ENCODE results near the gene RPL12.

RPL12 gene

DNA sequence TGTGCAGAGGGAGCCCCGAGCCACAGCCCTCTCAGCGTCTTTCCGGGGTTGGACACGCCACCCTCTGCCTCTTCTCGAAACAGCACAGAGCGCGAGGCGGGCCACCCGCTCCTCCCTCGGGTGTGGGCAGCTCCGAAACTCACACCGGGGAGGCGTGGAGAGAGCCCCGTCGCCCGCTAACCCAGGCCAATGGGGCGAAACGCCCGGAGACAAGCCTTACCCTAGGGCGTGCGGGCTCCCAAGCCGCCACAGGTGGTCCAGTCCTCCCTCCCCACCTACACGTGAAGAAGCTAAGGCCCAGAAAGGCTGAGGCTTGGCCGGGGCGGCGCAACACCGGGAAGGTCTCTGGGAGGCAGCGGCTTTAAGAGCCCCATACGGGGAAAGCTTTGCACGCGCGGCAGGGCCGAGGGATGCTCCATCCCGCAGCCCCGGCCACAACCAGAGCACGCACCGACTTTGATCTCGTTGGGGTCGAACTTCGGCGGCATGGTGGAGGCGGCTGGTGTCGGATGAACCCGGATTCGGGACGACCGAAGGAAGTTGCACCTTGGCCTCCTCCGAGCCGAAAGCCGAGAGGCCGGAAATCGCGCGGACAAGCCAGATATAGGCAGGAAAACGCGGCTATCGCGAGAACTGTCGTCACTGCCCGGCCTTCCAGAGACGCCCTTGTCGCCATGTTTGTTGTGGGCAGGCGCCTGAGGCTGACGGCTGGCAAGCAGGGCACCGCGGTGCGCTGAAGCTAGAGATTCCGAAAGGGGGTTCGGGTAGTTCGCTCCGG is at the start of gene RPL12, which contains the start of gene LRSAM1:
Gene RPL12, minus strand, starts transcription at position 577 of the 778 bp plus-strand sequence. Its CDS starts 89 bp downstream, at position 488.
Gene LRSAM1, plus strand, starts transcription at position 681 of the 778 bp plus-strand sequence. CDS start 3,018 bp downstream, outside the sequence.
- DNase-seq = peak; percentile 85

- no peak for DNase-seq
Measured at GRCh38 chr9:127500862-127501261, 49.7 kb upstream of the RPL12 start.

DNA sequence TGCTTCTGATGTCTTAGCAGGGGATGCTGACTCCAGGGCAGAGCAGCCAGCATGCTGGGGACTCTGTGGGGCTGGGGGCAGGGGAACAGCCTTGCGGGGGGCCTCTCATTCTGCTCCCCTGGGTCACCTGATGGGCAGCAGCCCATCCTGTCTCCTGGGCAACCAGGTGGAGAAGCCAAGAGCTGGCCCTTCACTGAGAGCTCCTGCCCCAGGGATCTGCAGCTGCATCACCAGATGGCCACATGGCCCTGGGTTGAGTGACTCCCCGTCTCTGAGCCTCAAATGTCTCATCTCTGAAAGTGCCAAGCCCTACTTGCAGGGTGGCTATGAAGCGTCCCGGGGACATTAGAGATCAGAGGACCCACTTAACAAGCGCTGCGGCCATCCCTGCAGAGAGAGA is 49.2 kb upstream of the RPL12 start:
- DNase-seq = no peak

GRCh38 chr9:127498298-127498697 is 47.1 kb upstream of the RPL12 start:
- DNase-seq = no peak

GRCh38 chr9:127497656-127498290 is 46.6 kb upstream of the RPL12 start:
- no peak for DNase-seq

GRCh38 chr9:127496974-127497373 is 45.8 kb upstream of the RPL12 start:
- DNase-seq = no peak

DNA sequence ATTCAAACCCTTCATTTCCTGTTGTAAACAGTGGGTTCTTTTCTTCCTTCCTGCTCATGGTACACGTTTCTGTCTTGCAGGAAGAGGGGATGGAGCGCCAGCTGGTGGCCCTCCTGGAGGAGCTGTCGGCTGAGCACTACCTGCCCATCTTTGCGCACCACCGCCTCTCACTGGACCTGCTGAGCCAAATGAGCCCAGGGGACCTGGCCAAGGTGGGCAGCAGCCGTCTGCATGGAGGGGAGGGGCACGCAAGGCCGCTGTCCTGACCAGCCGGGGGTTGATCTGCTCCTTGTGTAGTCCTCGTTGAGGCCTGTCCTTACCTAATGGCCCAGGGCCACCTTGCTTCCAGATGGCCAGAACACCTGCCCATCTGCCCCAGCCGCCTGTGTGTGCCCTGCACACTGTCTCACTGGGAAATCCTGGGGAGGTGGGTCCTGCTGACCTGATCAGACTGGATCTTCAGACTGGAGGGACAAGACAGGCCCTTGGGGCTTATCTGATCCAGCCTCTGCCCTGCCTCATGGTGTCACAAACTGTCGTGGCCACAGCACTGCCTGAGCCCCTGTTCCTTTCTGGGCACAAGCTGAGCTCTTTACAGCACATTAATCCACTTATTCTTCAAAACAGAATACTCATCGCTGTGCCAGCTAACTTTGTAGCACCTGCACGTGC is 44.8 kb upstream of the RPL12 start:
- no peak for DNase-seq

- no peak for DNase-seq
Measured at GRCh38 chr9:127494304-127494702, 43.1 kb upstream of the RPL12 start.

GRCh38 chr9:127493592-127494303 is 42.5 kb upstream of the RPL12 start:
- DNase-seq = no peak

DNA sequence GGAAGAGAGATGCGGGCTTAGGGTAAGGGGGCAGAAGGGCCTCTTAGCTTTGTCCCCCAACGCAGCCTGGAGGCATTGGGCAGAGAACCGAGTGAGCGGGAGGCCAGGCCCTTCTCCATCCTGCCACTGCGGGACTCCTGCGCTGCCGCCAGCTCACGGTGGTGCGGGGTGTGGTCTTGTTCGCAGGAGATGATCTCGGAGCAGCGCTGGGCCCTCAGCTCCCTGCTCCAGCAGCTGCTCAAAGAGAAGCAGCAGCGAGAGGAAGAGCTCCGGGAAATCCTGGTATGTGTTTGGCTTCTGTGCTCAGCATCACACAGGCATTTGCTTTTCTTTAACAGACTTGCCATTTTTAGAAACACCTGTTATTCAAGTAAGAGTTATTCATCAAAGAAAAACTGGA is 41.4 kb upstream of the RPL12 start:
- no peak for DNase-seq

GRCh38 chr9:127491516-127491915 is 40.3 kb upstream of the RPL12 start:
- no peak for DNase-seq

DNA sequence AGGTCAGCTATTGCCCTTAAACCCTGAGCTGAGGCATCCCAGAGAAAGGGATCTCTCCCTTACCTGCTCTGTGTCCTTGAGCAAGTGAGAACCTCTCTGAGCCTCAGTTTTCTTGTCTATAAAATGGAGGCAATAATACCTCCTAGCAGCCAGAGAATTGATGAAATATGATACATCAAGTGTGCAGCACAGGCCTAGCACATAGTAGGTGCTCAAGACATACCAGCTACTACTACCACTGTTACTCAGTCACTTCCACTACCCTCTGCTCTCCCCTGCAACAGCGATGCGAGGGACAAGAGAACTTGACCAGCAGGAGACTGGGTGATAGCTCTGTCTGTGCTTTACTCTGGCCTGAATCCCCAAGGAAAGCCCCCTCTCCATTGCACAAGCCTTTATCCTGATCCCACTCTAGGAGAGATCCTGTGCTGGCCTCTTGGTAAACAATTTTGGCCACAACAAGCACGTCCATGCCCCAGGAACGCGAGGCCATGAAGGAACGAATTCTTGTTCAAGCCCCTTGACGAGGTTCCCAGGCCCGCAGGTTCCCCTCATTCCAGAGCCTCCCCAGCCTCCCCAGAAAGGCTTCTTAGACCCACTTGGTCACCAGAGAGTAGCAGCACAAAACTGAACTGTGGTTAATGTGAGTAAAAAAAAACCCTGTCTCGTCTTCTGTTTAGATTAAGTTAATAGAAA is 39.5 kb upstream of the RPL12 start:
- no peak for DNase-seq

DNA sequence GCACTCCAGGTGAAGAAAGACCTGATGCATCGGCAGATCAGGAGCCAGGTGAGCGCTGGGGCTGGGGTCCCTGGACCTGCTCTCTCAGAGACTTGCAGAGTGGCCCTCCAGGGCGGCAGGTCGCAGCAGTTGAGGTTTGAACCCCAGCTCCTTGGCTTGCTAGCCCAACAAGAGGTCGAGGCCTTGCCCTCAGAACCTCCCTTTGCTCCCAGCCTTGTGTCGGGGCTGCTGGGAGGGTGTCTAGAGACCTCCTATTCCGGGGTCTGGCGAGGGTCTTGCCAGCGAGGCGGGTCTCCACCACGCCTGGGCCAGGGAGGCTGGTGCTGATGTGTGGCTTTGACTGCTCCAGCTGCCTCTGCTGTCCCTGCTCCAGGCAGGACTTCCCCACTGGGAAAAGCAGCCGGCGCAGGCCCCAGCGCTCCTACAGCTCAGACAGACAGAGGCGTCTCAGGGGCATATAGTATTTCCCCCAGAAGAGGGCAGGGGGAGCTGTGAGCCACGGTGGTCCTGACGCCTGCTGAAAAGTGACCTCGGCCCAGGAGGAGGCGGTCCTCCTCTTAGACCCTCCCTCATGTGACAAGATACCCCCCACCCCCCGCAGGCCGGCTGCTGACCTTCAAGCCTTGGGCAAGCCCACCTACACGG is 38.4 kb upstream of the RPL12 start:
- DNase-seq = no peak

- no peak for DNase-seq
Measured at GRCh38 chr9:127488946-127489345, 37.7 kb upstream of the RPL12 start.

- DNase-seq = no peak
Measured at GRCh38 chr9:127485995-127486394, 34.8 kb upstream of the RPL12 start.

GRCh38 chr9:127482662-127483061 is 31.5 kb upstream of the RPL12 start:
- no peak for DNase-seq

DNA sequence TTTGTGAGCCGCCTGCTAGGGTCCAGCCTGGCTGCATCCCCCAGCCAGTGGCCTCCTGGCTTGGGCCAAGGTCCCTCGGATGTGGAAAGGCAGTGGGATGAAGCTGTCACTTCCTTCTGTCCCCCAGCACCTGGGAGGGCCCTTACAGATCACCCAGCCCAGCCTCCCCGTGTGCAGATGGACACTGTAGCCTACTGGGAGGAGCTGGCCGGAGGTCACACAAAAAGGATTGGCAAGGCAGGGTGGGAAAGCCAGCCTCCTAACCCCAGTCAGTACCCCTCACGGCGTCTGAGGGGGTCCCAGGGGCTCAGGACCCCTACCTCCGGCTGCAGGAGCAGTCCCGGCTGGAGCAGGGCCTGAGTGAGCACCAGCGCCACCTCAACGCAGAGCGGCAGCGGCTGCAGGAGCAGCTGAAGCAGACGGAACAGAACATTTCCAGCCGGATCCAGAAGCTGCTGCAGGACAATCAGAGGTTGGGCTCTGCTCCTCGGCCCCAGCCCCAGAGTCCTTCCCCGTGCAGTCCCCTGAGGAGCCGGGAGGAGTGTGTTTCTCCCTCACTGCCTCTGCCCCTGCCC is 28.4 kb upstream of the RPL12 start:
- no peak for DNase-seq

DNA sequence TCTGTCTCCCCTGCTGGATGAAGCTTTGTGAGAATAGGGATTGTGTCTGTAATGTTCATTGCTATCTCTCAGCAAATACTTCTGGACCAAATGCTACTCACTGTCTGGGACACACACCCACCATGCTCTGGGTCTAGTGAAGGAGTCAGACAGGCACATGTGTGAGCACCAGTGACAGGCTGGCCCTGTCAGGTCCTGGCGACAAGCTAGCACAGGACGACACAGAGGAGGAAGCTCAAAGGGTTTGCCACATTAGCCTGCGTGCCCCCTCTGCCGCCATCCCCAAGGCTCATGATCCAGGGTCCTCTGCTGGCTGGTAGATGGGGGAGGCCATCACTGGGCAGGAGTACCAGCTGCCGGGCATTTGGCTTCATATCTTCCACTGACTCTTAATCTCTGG is 23.4 kb upstream of the RPL12 start:
- no peak for DNase-seq

DNA sequence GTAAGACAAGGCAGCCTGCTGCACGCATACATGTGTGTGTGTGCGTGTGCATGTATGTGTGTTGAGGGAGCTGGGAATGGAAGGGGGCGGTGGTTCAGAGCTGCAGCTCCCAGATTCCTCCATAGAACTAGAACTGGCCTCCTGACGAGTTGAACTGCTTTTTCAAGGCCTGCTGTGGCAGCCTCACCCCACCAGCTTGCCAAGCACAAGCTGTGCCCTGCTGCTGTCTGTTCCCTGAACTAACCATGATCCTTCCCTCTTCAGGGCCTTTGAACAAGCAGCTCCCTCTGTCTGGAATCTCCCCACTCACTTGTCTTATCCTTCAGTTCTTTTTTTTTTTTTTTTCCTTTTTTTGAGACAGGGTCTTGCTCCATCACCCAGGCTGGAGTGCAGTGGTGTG is 22.7 kb upstream of the RPL12 start:
- DNase-seq = no peak

DNA sequence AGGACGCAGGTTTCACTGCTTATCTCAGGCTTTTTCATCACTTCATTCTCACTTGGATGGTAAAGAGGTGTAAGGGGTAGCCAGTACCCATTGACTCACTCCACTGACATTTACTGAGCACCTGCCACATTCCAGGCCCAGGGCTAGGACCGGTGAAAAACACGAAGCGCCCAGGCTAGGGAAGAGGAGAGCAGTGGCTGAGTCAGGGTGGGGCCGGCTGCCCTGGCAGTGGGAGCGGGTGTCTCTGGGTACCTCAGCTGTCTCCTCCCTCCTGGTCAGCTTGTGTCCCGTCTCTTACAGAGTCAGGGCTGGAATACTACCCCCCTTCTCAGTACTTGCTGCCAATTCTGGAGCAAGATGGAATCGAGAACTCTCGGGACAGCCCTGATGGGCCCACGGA is 22.3 kb upstream of the RPL12 start:
- no peak for DNase-seq

DNA sequence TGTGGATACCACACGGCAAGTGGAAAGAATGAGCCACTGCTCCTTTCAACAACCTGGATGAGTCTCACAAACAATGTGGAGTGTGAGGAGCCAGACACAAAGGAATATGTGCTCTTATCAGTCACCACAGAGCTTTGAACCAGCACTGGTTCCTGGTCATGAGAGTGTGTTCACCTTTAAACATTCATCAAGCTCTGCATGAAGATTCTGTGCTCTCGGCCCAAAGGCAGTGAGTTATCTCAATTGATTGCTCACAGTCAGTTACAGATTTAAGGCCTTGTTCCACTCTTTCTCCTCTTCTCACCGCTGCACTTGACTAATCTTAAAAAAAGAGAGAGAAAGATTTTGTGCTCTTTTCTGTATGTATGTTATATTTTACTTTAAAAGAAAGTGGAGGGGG is 19.5 kb upstream of the RPL12 start:
- no peak for DNase-seq

- DNase-seq = no peak
Measured at GRCh38 chr9:127467621-127468020, 16.4 kb upstream of the RPL12 start.
